Vagina (tissue), 2 donors: ENCODE data around the gene LYPD6. TPM values are rescaled to one million over a fixed set of nuclear protein-coding genes. Genes with fewer than 3 reads are reported as not detected.

Experiments used
- DNase-seq, 2 donors: peaks; one replicate each; pipeline ENCODE4 v3.0.0-alpha.2; 2017; ENCODE audit errors: extremely low spot score in 2 of 2
- H3K27ac ChIP-seq: fragments of 200-600 bp; sonication (generic); one replicate; pipeline ENCODE4 v1.5.1; 2019
- H3K27me3 ChIP-seq: fragments of 200-600 bp; sonication (generic); one replicate; pipeline ENCODE4 v1.5.1; 2019
- H3K36me3 ChIP-seq, 2 donors: fragments of 200-600 bp; sonication (generic); one replicate each; pipeline ENCODE4 v1.5.1; 2017 to 2019
- H3K4me1 ChIP-seq: fragments of 200-600 bp; sonication (generic); one replicate; pipeline ENCODE4 v1.5.1; 2019
- H3K4me3 ChIP-seq, 2 donors: fragments of 200-600 bp; sonication (generic); 1 replicate in 1 of 2; 2 replicates in 1 of 2; pipeline ENCODE4 v1.5.1; 2016 to 2019
- H3K9me3 ChIP-seq: fragments of 200-600 bp; sonication (generic); one replicate; pipeline ENCODE4 v1.5.1; 2019
- CTCF ChIP-seq, 3 experiments: fragments of 450-650 bp in 2 of 3; fragments of 200-600 bp in 1 of 3; sonication (generic) in 1 of 3; IDR thresholded peaks; one replicate each; pipeline ENCODE4 v1.5.1; 2017 to 2019; ENCODE audit warnings: antibody characterized with exemption in 3 of 3, mild to moderate bottlenecking in 2 of 3, moderate library complexity in 2 of 3
- POLR2A ChIP-seq, 2 donors: fragments of 450-650 bp; IDR thresholded peaks; one replicate each; pipeline ENCODE4 v1.6.1; 2017; ENCODE audit warnings: antibody characterized with exemption in 2 of 2, mild to moderate bottlenecking in 2 of 2, moderate library complexity in 2 of 2
- POLR2AphosphoS5 ChIP-seq, 2 donors: sonication (generic); formaldehyde crosslinking; IDR thresholded peaks; one replicate each; pipeline ENCODE4 v1.9.0; 2017; ENCODE audit warnings: antibody characterized with exemption in 2 of 2, mild to moderate bottlenecking in 2 of 2, low read depth in 1 of 2; ENCODE audit not compliant: insufficient read depth in 1 of 2
- intact Hi-C: fragments of 100-400 bp; cut with DNase I; formaldehyde crosslinking; loops from one replicate; pipeline ENCODE4 v1.15.1; 2023
- total RNA-seq: library from RNA; depleted of rRNA; stranded (reverse); fragments of >200 nt; gene quantifications from one replicate; pipeline ENCODE4 v1.2.3, GENCODE V29; 2016

The LYPD6 gene
- total RNA-seq, 1 donor from 2014 or later, result 0.25 TPM

DNA sequence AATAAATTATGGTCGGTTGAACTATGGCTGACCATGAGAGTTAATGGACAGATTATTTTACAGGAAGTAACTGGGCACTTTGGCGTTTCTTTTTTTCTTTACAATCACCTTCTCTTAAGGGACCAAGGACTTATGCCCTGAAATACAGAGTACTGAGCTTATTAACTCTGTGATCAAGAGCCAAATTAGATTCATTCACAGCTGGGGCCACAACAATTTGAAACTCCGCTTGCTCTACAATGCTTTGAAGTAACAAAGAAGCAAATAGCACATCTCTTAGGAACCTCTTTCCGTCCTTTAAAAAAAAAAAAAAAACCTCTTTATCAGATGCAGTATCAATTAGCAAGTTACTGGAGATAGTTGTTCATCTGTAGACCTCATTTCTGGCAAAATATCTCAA lies 112.0 kb downstream of the LYPD6 start:
- H3K27me3 ChIP-seq, result no peaks in the 10 kb centered on the region
- no peak overlapping the region for H3K4me3 ChIP-seq
- H3K27ac ChIP-seq, result no peak overlapping the region
- no peak for DNase-seq
- no peak for TF ChIP-seq POLR2AphosphoS5 (IDR thresholded peaks at IDR 0.05; ENCODE audit: insufficient read depth in 1 of 2, low read depth in 1 of 2)
- TF ChIP-seq CTCF (IDR thresholded peaks at IDR 0.05), result no peak
- no peak for TF ChIP-seq POLR2A (IDR thresholded peaks at IDR 0.05)
- no peaks in the 10 kb centered on the region for H3K36me3 ChIP-seq
- H3K4me1 ChIP-seq, result no peaks in the 10 kb centered on the region
- intact Hi-C loops, result no loop called here
- H3K9me3 ChIP-seq, result no peaks in the 10 kb centered on the region

- Histone ChIP-seq H3K36me3 (no peaks in the 10 kb centered on the region), H3K27ac (no peak overlapping the region), H3K27me3 (no peaks in the 10 kb centered on the region), H3K4me3 (no peak overlapping the region), H3K4me1 (no peaks in the 10 kb centered on the region), H3K9me3 (no peaks in the 10 kb centered on the region)
- TF ChIP-seq POLR2A (IDR thresholded peaks at IDR 0.05), result no peak
- intact Hi-C loops, result no loop called here
- DNase-seq, result no peak
Measured at GRCh38 chr2:149443150-149443549, 112.8 kb downstream of the LYPD6 start.

DNA sequence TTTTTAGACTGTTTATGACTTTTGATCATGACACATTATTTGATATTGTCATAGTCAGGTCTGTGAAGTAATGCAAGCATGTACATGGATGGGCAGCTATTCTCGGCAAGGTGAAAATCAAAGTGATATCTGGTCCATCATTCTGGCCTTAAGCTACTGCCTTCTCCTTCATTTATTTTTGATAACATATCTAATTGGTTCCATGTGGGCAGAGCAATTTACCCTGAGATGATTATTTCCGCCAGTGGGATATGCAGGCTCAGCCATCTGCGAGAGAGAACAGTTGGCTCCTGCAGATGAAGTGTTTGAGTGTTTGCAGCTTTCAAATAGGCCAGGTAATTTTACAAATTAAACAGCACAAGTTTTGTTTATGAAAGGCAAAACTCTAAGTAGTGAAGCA lies 116.4 kb downstream of the LYPD6 start:
- no peaks in the 10 kb centered on the region for H3K27me3 ChIP-seq
- TF ChIP-seq CTCF (IDR thresholded peaks at IDR 0.05), result no peak
- no peak overlapping the region for H3K4me3 ChIP-seq
- H3K4me1 ChIP-seq, result no peaks in the 10 kb centered on the region
- H3K9me3 ChIP-seq, result no peaks in the 10 kb centered on the region
- H3K36me3 ChIP-seq, result no peaks in the 10 kb centered on the region
- no peak overlapping the region for H3K27ac ChIP-seq
- no peak for DNase-seq
- intact Hi-C loops, result no loop called here

GRCh38 chr2:149448315-149448714 lies 117.9 kb downstream of the LYPD6 start:
- TF ChIP-seq CTCF (IDR thresholded peaks at IDR 0.05) (no peak), POLR2A (IDR thresholded peaks at IDR 0.05) (no peak), POLR2AphosphoS5 (IDR thresholded peaks at IDR 0.05; ENCODE audit: insufficient read depth in 1 of 2, low read depth in 1 of 2) (no peak)
- H3K27me3 ChIP-seq, result no peaks in the 10 kb centered on the region
- no peak for DNase-seq
- no peak overlapping the region for H3K27ac ChIP-seq
- H3K4me1 ChIP-seq, result no peaks in the 10 kb centered on the region
- H3K36me3 ChIP-seq, result no peaks in the 10 kb centered on the region
- no peaks in the 10 kb centered on the region for H3K9me3 ChIP-seq
- H3K4me3 ChIP-seq, result no peak overlapping the region
- intact Hi-C loops, result no loop called here

DNA sequence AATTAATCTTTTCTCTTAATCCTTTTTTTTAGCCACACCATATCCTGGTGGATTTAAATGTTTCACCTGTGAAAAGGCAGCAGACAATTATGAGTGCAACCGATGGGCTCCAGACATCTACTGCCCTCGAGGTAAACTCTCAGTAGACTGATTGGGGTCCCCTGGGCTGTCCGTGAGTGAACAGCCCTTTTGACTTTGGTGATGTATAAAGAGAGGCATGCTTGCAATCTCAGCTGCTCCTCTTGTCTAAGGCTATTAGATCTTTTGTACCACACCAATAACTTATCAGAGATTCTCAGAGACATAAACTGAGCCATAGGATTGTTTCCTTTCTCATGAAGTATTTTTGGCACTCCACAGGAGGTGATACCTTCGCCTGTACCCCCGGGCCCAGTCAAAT lies 118.6 kb downstream of the LYPD6 start:
- no peak overlapping the region for H3K27ac ChIP-seq
- no peak for TF ChIP-seq POLR2A (IDR thresholded peaks at IDR 0.05)
- no peak for TF ChIP-seq POLR2AphosphoS5 (IDR thresholded peaks at IDR 0.05; ENCODE audit: insufficient read depth in 1 of 2, low read depth in 1 of 2)
- no peak for TF ChIP-seq CTCF (IDR thresholded peaks at IDR 0.05)
- DNase-seq, result no peak
- H3K27me3 ChIP-seq, result no peaks in the 10 kb centered on the region
- no peaks in the 10 kb centered on the region for H3K36me3 ChIP-seq
- H3K4me3 ChIP-seq, result no peak overlapping the region
- no peaks in the 10 kb centered on the region for H3K9me3 ChIP-seq
- H3K4me1 ChIP-seq, result no peaks in the 10 kb centered on the region
- intact Hi-C loops, result no loop called here
